Natural killer cell (primary cell): ENCODE measurements around the gene EP400. TPM values are rescaled to one million over a fixed set of nuclear protein-coding genes. Genes with fewer than 3 reads are reported as not detected.

Experiments
- ATAC-seq, 3 donors: fragments of 150-1000 bp in 2 of 3; fragments of 200-7000 bp in 1 of 3; cut with Tn5 transposase; 1 replicate in 1 of 3; 2 replicates in 2 of 3; pipeline ENCODE4 v1.10.0; 2021; ENCODE audit warnings: mild to moderate bottlenecking in 2 of 3, moderate library complexity in 2 of 3
- DNase-seq, 2 donors: peaks; one replicate each; pipeline versions ENCODE4 v3.0.0 to v3.0.0-alpha.2; 2013 to 2021; ENCODE audit warnings: mixed read lengths in 1 of 2
- H3K27ac ChIP-seq: one replicate; pipeline ENCODE4 v1.5.1; 2013; ENCODE audit warnings: mild to moderate bottlenecking, low read length
- H3K27me3 ChIP-seq: one replicate; pipeline ENCODE4 v1.6.1; 2013; ENCODE audit warnings: low read length; ENCODE audit not compliant: control insufficient read depth, insufficient read depth
- H3K36me3 ChIP-seq: one replicate; pipeline ENCODE4 v1.6.1; 2013; ENCODE audit warnings: low read length; ENCODE audit not compliant: control insufficient read depth, insufficient read depth
- H3K4me1 ChIP-seq: one replicate; pipeline ENCODE4 v1.6.1; 2013; ENCODE audit warnings: low read length; ENCODE audit not compliant: control insufficient read depth, insufficient read depth
- H3K4me3 ChIP-seq: one replicate; pipeline ENCODE4 v1.5.1; 2013; ENCODE audit warnings: low read length
- H3K9me3 ChIP-seq: one replicate; pipeline ENCODE4 v1.6.1; 2013; ENCODE audit warnings: low read length; ENCODE audit not compliant: control insufficient read depth, insufficient read depth
- H3K27ac Mint-ChIP-seq, 2 donors: one replicate each; pipeline ENCODE4 v1.8.0; 2022; ENCODE audit warnings: mild to moderate bottlenecking in 2 of 2, mixed read lengths in 2 of 2, moderate library complexity in 1 of 2
- H3K27me3 Mint-ChIP-seq, 2 donors: one replicate each; pipeline ENCODE4 v1.8.0; 2022; ENCODE audit warnings: low read depth in 2 of 2, mixed read lengths in 2 of 2
- H3K36me3 Mint-ChIP-seq: one replicate; pipeline ENCODE4 v1.8.0; 2022; ENCODE audit warnings: mixed read lengths
- H3K4me1 Mint-ChIP-seq, 2 donors: one replicate each; pipeline ENCODE4 v1.8.0; 2022; ENCODE audit warnings: mixed read lengths in 2 of 2
- H3K4me3 Mint-ChIP-seq: one replicate; pipeline ENCODE4 v1.8.0; 2022; ENCODE audit warnings: mild to moderate bottlenecking, moderate library complexity, mixed read lengths
- H3K9me3 Mint-ChIP-seq, 2 donors: one replicate each; pipeline ENCODE4 v1.8.0; 2022; ENCODE audit warnings: mixed read lengths in 2 of 2
- WGBS: methylation state at CpG from one replicate; pipeline ENCODE4 v1.1.7; 2013; ENCODE audit warnings: missing lambda C conversion rate; ENCODE audit not compliant: insufficient coverage; 5-methylcytosine and 5-hydroxymethylcytosine counted together
- intact Hi-C: fragments of 100-400 bp; cut with micrococcal nuclease; formaldehyde crosslinking; loops from one replicate; pipeline ENCODE4 v1.14.2; 2022
- total RNA-seq, 4 donors: library from RNA; stranded (reverse); fragments of 120-200 nt in 1 of 4; gene quantifications; one replicate each; pipeline versions ENCODE4 v1.2.3 to v1.2.4, GENCODE V29; 2013 to 2022
- TF ChIP-seq, protein P1 (sequence below): fragments of 200-600 bp; IDR thresholded peaks from one replicate; pipeline ENCODE4 v1.8.0; 2022; ENCODE audit warnings: antibody characterized with exemption

The EP400 gene
- total RNA-seq, 3 donors from 2014 or later (not counting 1 experiment from before 2014, with no cell fraction given): 62.8 to 81.1 (median 80.1) TPM

DNA sequence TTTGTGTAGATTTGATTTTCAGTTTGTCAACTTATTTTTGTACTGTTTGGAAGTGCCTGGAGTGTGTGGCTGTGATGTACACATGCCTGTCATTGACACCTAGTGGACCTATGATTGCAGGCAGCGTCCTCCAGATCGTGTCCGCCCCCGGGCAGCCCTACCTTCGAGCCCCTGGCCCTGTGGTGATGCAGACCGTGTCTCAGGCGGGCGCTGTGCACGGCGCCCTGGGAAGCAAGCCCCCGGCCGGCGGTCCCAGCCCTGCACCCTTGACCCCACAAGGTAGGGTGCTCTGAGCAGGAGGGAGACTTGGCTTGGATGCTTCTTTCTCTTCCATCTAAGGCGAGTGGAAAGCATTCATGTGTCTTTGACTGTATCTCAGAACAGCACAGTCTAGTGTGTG is 75.8 kb downstream of the EP400 start:
- intact Hi-C loops: no loop called here
- Mint-ChIP-seq H3K36me3 (peaks cover 9% of the 10 kb centered on the region), H3K27ac (no peak overlapping the region), H3K4me3 (no peak overlapping the region), H3K27me3 (no peaks in the 10 kb centered on the region), H3K4me1 (no peaks in the 10 kb centered on the region), H3K9me3 (no peaks in the 10 kb centered on the region)
- H3K4me1 ChIP-seq: no peaks in the 10 kb centered on the region
- H3K27ac ChIP-seq: no peak overlapping the region
- no peak for ATAC-seq
- no peak for DNase-seq
- peaks cover 77% of the 10 kb centered on the region for H3K36me3 ChIP-seq
- H3K9me3 ChIP-seq: no peaks in the 10 kb centered on the region
- 95% methylated on average over 14 of the region's 14 CpGs for WGBS
- H3K27me3 ChIP-seq: no peaks in the 10 kb centered on the region
- H3K4me3 ChIP-seq: no peak overlapping the region
- TF ChIP-seq, protein P1, sequence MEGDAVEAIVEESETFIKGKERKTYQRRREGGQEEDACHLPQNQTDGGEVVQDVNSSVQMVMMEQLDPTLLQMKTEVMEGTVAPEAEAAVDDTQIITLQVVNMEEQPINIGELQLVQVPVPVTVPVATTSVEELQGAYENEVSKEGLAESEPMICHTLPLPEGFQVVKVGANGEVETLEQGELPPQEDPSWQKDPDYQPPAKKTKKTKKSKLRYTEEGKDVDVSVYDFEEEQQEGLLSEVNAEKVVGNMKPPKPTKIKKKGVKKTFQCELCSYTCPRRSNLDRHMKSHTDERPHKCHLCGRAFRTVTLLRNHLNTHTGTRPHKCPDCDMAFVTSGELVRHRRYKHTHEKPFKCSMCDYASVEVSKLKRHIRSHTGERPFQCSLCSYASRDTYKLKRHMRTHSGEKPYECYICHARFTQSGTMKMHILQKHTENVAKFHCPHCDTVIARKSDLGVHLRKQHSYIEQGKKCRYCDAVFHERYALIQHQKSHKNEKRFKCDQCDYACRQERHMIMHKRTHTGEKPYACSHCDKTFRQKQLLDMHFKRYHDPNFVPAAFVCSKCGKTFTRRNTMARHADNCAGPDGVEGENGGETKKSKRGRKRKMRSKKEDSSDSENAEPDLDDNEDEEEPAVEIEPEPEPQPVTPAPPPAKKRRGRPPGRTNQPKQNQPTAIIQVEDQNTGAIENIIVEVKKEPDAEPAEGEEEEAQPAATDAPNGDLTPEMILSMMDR: no peak

DNA sequence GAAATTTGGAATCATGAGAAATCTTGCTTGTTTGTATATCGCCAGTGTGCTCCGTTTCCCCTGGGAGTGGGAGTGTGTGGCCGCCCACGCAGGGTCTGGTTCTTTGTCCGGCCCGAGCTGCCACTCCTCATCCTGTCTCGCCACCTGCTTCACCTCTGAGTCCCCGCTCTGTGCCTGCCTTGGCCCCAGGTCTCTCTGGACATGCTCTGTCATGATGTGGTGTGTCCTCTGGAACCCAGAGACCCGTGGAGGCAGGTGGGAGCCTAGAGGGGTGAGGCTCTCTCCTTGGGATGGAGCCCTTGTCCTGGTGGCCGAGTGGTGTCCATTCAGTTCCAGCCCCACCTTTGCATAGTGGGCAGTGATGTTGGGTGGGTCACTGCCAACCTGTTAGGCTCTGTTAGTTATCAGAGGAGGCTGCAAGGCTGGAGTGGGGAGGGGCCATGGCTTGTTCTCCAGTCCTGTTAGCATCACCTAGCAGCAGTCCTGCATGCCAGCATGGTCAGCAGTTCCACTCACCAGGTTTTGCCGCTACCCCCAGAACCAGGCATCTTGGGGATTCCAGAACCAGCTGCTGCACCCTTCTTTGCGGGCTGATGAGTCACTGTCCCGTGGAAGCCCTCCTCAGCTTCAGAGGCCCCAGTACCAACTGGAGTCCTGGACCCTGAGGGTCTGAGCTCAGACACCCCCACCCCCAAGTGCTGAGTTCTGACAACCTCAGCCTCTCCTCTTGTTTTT is 76.5 kb downstream of the EP400 start:
- ATAC-seq (no peak), DNase-seq (no peak)
- no peaks in the 10 kb centered on the region for H3K27me3 ChIP-seq
- Mint-ChIP-seq H3K4me1 (no peaks in the 10 kb centered on the region), H3K27me3 (no peaks in the 10 kb centered on the region), H3K9me3 (no peaks in the 10 kb centered on the region), H3K36me3 (peaks cover 7% of the 10 kb centered on the region), H3K4me3 (no peak overlapping the region), H3K27ac (no peak overlapping the region)
- no peak overlapping the region for H3K27ac ChIP-seq
- intact Hi-C loops: no loop called here
- peaks cover 81% of the 10 kb centered on the region for H3K36me3 ChIP-seq
- H3K4me1 ChIP-seq: no peaks in the 10 kb centered on the region
- no peaks in the 10 kb centered on the region for H3K9me3 ChIP-seq
- WGBS: 94% methylated on average over 13 of the region's 13 CpGs
- TF ChIP-seq, protein P1: no peak
- no peak overlapping the region for H3K4me3 ChIP-seq

DNA sequence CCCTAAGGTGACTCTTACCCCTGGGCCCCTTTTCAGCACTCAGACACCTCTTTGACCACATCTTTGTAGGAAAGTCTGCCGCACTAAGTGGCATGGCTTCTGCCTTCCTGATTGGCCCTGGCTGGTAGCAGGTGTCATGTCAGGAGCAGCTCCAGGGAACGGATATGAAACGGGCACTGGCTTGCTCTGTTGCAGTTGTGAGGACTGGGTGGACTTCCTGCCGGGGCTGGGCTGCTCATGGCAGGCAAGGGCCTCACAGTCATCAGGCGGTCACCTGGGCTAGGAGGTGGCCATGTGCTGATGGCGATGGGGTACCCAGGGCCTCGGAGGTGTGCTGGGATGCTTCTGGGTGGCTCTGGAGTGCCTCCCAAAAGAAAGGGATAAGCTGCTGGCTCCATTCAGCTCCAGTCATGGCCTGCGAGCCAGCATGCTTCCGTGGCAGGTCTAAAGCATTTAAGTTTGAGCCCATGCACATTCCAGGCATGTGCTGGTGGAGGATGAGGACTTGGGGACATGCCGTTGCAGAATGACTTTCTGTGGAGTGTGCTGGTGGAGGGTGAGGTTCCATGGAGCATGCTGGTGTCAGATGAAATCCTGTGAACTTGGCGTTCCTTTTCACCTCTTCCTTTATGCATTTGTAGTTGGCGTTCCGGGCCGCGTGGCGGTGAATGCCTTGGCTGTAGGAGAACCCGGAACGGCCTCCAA is 77.2 kb downstream of the EP400 start:
- H3K9me3 Mint-ChIP-seq: no peaks in the 10 kb centered on the region
- Histone ChIP-seq H3K36me3 (peaks cover 82% of the 10 kb centered on the region), H3K9me3 (no peaks in the 10 kb centered on the region), H3K27me3 (no peaks in the 10 kb centered on the region), H3K4me1 (no peaks in the 10 kb centered on the region), H3K27ac (no peak overlapping the region), H3K4me3 (no peak overlapping the region)
- H3K4me3 Mint-ChIP-seq: no peak overlapping the region
- 96% methylated on average over 18 of the region's 18 CpGs for WGBS
- ATAC-seq: no peak
- no peaks in the 10 kb centered on the region for H3K27me3 Mint-ChIP-seq
- DNase-seq: no peak
- no peaks in the 10 kb centered on the region for H3K4me1 Mint-ChIP-seq
- peaks cover 11% of the 10 kb centered on the region for H3K36me3 Mint-ChIP-seq
- H3K27ac Mint-ChIP-seq: no peak overlapping the region
- intact Hi-C loops: no loop called here
- TF ChIP-seq, protein P1: no peak
